HAP-1 (cell line): ENCODE data around the gene ADAP1.

Experiments
- DNase-seq, 2 experiments: peaks; one replicate each; pipeline ENCODE4 v3.0.0-alpha.2; 2016 to 2020; ENCODE audit warnings: low spot score in 2 of 2
- H3K27me3 ChIP-seq: fragments of 250-450 bp; sonication (Bioruptor Pico); 2 replicates; pipeline ENCODE4 v1.5.1; 2020; ENCODE audit warnings: low read depth, mild to moderate bottlenecking, moderate library complexity
- H3K36me3 ChIP-seq: fragments of 250-450 bp; sonication (Bioruptor Pico); replicated peaks from 2 replicates; pipeline ENCODE4 v1.5.1; 2020; ENCODE audit warnings: mild to moderate bottlenecking
- H3K4me1 ChIP-seq: fragments of 250-450 bp; sonication (Bioruptor Pico); 2 replicates; pipeline ENCODE4 v1.5.1; 2020; ENCODE audit warnings: mild to moderate bottlenecking
- H3K4me3 ChIP-seq: fragments of 250-450 bp; sonication (Bioruptor Pico); 2 replicates; pipeline ENCODE4 v1.5.1; 2020; ENCODE audit warnings: mild to moderate bottlenecking, moderate library complexity
- H3K9me3 ChIP-seq: fragments of 250-450 bp; sonication (Bioruptor Pico); 2 replicates; pipeline ENCODE4 v1.5.1; 2020; ENCODE audit warnings: mild to moderate bottlenecking, moderate library complexity
- in situ Hi-C: fragments of 300-500 bp; cut with MboI; formaldehyde crosslinking; loops from 3 replicates; pipeline ENCODE4 v1.14.3; 2020; ENCODE audit warnings: low sequenced_read_pairs, inconsistent platforms, mixed read lengths

The ADAP1 gene

DNA sequence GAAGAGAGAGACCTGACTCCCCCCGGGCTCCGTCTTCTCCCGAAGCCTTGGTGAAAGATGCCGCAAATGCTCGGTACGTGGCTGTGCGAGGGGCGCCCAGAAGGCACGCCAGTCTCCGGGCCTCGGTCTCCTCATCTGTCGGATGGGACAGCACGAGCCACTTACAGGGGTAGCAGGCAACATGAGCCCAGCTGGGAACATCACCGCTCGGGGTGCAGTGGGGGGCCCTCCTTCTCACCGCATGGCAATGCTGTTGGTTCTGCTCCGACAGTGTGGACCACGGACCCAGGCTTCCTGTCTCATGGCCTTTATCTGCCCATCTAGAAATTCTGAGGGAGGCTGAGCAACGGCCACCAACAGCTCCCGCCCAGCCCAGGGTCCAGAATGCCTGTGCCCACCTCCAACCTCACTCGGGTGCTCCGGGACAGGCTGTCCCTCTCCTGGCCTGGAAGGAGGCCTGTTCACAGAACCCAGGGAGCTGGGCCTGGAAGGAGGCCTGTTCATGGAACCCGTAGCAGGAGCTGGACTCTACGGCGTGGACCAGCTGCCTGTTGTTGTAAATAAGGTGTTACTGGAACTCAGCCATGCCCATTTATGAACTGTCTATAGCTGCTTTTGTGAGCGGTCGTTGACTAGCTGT, 15.8 kb downstream of the ADAP1 start:
- Histone ChIP-seq H3K4me3 (no peak overlapping the region), H3K36me3 (no peaks in the 10 kb centered on the region), H3K27me3 (no peaks in the 10 kb centered on the region), H3K4me1 (no peaks in the 10 kb centered on the region), H3K9me3 (no peaks in the 10 kb centered on the region)
- in situ Hi-C loops, result no loop called here
- DNase-seq, result no peak

- Histone ChIP-seq H3K36me3 (no peaks in the 10 kb centered on the region), H3K27me3 (no peaks in the 10 kb centered on the region), H3K4me1 (no peaks in the 10 kb centered on the region), H3K9me3 (no peaks in the 10 kb centered on the region), H3K4me3 (no peak overlapping the region)
- DNase-seq, result no peak
- in situ Hi-C loops, result no loop called here
Measured at GRCh38 chr7:937856-938484, 16.5 kb downstream of the ADAP1 start.

- Histone ChIP-seq H3K9me3 (no peaks in the 10 kb centered on the region), H3K4me3 (no peak overlapping the region), H3K36me3 (no peaks in the 10 kb centered on the region), H3K4me1 (no peaks in the 10 kb centered on the region), H3K27me3 (no peaks in the 10 kb centered on the region)
- in situ Hi-C loops, result no loop called here
- peak in 1 of 2 experiments; percentile 35 for DNase-seq
Measured at GRCh38 chr7:936386-937054, 18.0 kb downstream of the ADAP1 start.

DNA sequence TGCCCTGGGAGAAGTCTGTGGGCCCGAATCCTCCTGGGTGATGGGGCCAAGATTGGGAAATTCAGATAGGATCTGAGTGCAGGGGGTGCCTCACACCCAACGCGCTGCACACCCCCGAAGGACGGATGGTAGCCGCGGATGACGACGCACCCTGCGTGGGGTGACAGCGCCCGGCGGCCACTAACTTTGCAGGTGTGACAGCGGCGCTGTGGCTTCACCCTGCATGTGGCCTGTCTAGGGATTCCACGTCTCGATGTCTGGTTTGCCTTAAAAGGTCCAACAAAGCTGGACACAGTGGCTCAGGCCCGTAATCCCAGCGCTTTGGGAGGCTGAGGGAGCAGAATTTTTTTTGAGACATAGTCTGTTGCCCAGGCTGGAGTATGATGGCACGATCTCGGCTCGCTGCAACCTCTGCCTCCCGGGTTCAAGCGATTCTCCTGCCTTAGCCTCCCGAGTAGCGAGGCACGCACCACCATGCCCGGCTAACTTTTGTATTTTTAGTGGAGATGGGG, 18.6 kb downstream of the ADAP1 start:
- Histone ChIP-seq H3K4me1 (no peaks in the 10 kb centered on the region), H3K27me3 (no peaks in the 10 kb centered on the region), H3K36me3 (no peaks in the 10 kb centered on the region), H3K4me3 (no peak overlapping the region), H3K9me3 (no peaks in the 10 kb centered on the region)
- in situ Hi-C loops, result no loop called here
- no peak for DNase-seq

- Histone ChIP-seq H3K27me3 (no peaks in the 10 kb centered on the region), H3K9me3 (no peaks in the 10 kb centered on the region), H3K4me3 (no peak overlapping the region), H3K4me1 (no peaks in the 10 kb centered on the region), H3K36me3 (no peaks in the 10 kb centered on the region)
- in situ Hi-C loops, result no loop called here
- DNase-seq, result no peak
Measured at GRCh38 chr7:935164-935873, 19.2 kb downstream of the ADAP1 start.

DNA sequence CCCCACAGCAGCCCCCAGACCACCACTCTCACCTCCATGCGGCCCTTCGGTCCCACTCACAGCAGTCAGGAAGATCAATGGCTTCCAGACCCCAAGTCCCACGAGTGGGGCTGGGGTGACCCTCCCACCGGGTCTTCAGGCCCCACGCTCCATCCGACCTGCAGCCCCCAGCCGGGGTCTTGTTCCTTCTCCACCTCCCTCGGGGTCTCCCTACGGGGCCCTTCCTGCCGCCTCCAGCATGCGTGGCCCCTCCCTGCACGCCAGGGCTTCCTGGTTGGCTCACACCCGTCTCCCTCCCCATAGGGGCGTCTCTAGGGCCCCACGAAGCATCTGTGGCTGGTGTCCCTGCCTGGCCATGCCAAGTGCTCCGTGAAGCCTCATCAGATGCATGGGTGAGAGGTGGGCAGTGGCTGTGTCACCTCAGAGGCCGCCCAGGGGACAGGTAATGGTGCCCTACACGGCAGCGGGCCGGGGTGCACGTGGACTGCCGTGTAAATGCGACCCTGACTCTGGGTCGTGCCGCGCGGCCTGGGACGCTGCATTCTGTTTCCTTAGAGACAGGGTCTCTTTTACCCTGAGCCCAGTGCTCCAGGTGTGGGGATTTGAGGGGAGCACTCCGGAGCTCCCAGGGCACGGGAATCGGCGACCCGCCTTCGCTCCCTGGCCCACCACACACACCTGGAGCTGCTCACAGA, 19.9 kb downstream of the ADAP1 start:
- Histone ChIP-seq H3K36me3 (no peaks in the 10 kb centered on the region), H3K4me3 (no peak overlapping the region), H3K9me3 (no peaks in the 10 kb centered on the region), H3K4me1 (no peaks in the 10 kb centered on the region), H3K27me3 (no peaks in the 10 kb centered on the region)
- DNase-seq, result no peak
- in situ Hi-C loops, result no loop called here

DNA sequence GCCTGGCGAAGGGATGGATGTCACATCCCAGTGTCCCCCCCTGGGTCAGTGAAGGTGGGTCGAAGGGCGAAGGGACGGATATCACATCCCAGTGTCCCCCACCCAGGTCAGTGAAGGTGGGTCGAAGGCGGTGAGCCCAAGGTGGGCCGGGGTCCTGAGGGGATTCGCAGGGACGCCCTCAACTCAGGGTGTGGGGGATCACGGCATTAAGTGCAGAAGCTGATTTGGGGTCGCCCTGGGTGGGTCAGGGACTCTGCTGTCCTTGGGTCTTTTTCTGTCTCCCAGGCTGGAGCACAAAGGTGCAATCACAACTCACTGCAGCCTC, 21.9 kb downstream of the ADAP1 start:
- Histone ChIP-seq H3K9me3 (no peaks in the 10 kb centered on the region), H3K36me3 (no peaks in the 10 kb centered on the region), H3K4me1 (no peaks in the 10 kb centered on the region), H3K4me3 (no peak overlapping the region), H3K27me3 (no peaks in the 10 kb centered on the region)
- in situ Hi-C loops, result no loop called here
- DNase-seq, result no peak

- in situ Hi-C loops, result no loop called here
- DNase-seq, result no peak
- H3K4me1 ChIP-seq, result no peaks in the 10 kb centered on the region
Measured at GRCh38 chr7:931871-932650, 22.4 kb downstream of the ADAP1 start.

GRCh38 chr7:930975-931758, 23.3 kb downstream of the ADAP1 start:
- no peak overlapping the region for H3K4me3 ChIP-seq
- in situ Hi-C loops, result no loop called here
- no peaks in the 10 kb centered on the region for H3K36me3 ChIP-seq
- DNase-seq, result no peak
- H3K27me3 ChIP-seq, result no peaks in the 10 kb centered on the region
- H3K4me1 ChIP-seq, result no peaks in the 10 kb centered on the region
- H3K9me3 ChIP-seq, result no peaks in the 10 kb centered on the region

More at GRCh38 chr7:931871-932650, 22.4 kb downstream of the ADAP1 start:
- no peak overlapping the region for H3K4me3 ChIP-seq
- H3K27me3 ChIP-seq, result no peaks in the 10 kb centered on the region
- H3K36me3 ChIP-seq, result no peaks in the 10 kb centered on the region
- H3K9me3 ChIP-seq, result no peaks in the 10 kb centered on the region

GRCh38 chr7:929311-929711, 25.2 kb downstream of the ADAP1 start:
- in situ Hi-C loops, result no loop called here
- no peaks in the 10 kb centered on the region for H3K9me3 ChIP-seq
- DNase-seq, result no peak
- no peaks in the 10 kb centered on the region for H3K36me3 ChIP-seq
- no peaks in the 10 kb centered on the region for H3K27me3 ChIP-seq
- no peaks in the 10 kb centered on the region for H3K4me1 ChIP-seq
- no peak overlapping the region for H3K4me3 ChIP-seq

GRCh38 chr7:927031-927671, 27.3 kb downstream of the ADAP1 start:
- in situ Hi-C loops, result no loop called here

More at GRCh38 chr7:927031-927671, 27.3 kb downstream of the ADAP1 start:
- Histone ChIP-seq H3K9me3 (no peaks in the 10 kb centered on the region), H3K4me1 (no peaks in the 10 kb centered on the region), H3K4me3 (no peak overlapping the region), H3K36me3 (no peaks in the 10 kb centered on the region), H3K27me3 (no peaks in the 10 kb centered on the region)
- DNase-seq, result no peak
